ENCODE data around the gene UBE2Z.
"Not testable (repeated sequence)": the region's sequence is repeated elsewhere in the genome, so short reads cannot be mapped to it uniquely, and the experiment has no call there.

The UBE2Z gene

DNA sequence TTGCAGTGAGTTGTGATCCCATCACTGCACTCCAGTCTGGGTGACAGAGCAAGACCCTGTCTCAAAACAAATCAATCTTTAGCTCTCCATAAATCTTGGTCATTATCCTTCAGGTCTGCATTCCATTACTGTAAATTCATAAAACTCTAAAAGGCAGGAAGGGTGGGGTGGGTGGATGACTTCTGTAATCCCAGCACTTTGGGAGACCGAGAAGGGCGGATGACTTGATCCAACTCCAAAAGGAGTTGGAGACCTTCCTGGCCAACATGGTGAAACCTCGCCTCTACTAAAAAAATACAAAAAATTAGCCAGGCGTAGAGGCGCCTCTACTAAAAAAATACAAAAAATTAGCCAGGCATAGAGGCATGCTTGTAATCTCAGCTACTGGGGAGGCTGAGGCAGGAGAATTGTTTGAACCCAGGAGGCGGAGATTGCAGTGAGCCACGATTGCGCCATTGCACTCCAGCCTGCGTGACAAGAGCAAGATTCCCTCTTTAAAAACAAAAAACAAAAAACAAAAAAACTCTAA, 2.2 kb upstream of the UBE2Z start:
- no peak for DNase-seq

DNA sequence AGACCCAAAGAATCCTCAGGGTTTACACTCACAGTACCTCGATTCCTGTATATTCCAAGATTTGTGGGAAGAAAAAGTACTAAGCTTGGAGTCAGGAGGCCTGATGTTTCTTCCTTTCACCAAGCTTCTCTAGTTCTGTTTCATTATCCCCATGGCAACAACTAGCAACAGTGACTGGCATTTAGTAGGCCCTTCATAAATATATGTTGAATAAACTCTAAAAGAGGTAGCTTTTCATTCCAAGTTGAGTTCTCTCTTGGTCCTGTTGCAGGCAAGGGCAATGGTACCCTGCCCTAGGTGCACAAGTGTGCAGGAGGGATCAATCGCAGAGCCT, 527 bp upstream of the UBE2Z start:
- DNase-seq, result no peak

DNA sequence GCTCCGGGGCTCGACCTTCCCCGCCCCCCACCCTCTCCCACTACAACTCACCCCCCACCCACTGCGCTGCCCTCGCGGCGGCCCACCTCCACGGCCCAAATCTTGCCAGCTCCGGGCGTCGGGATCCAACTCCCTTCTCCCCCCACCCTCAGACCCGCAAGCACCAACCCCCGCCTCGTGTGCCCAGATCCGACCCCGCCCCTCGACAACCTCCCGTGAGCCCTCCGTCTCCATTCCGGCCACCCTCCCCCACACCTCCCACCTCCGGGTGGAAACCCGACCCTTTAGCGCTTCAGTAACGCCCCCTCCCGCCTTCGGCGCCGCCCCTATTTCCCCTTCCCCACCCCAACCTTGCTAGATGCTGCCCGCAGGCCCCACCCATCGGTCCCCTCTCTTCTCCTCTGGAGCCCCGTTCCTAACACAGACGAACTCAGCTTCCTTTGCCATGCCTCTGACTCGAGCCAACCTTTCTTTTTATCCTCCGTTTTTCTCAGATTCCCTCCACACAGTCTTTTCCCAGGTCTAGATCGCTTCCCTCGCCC, 717 bp downstream of the UBE2Z start:
- DNase-seq, result peak; percentile 93

DNA sequence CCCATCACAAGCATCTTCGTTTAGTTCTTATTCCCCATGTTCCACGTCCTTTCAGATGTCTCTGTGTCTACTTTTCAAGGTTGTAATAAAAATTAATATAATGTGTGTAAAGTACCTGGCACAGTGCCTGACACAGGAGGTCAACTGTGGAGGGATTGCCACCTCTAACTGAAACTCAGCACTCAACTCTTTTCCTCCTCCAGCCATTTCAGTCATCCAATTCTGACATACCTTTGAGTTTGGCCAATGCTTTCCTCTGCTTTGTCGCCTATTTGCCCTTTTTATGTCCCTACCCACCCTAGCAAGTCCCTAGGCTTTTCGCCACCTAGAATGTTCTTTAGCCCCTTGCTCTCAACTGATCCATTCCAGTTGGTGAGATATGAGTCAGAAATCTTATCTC, 1.6 kb downstream of the UBE2Z start:
- peak; percentile 40 for DNase-seq

DNA sequence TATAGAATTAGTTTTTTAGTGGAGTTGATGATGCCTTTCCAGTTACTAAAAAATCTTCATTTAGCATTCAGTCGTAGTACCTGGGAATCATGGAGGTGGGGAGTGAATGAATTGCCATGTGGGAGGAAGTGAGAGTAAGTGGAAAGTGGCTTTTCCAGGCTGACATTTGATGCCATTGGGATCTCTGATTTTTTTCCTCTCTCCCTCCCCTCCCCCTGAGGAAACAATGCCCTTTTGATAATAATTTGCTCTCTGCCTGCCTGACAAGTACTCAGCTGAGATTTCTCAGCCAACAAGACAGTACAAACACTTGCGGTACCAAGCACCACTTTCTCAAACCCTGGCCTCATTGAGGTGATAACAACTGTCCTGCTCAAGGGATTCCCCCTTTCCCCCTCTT, 2.2 kb downstream of the UBE2Z start:
- DNase-seq, result no peak

DNA sequence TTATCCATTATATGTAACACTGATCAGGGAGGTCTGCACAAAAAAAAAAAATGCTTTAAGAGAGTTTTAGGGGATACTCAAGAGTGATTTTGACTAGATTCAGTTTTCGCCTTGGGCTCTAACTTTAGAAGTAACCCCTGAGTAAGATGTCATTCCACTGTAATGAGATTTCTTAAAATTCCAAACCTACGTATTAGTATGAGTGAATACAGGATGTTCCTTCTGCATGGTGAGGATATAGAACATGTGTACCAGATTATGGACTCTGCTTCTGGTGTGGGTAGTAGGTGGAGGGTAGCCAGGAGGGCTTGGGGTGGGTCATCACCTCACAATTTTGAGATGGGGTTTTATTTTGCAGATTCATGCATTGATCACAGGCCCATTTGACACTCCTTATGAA, 4.3 kb downstream of the UBE2Z start:
- DNase-seq, result no peak

DNA sequence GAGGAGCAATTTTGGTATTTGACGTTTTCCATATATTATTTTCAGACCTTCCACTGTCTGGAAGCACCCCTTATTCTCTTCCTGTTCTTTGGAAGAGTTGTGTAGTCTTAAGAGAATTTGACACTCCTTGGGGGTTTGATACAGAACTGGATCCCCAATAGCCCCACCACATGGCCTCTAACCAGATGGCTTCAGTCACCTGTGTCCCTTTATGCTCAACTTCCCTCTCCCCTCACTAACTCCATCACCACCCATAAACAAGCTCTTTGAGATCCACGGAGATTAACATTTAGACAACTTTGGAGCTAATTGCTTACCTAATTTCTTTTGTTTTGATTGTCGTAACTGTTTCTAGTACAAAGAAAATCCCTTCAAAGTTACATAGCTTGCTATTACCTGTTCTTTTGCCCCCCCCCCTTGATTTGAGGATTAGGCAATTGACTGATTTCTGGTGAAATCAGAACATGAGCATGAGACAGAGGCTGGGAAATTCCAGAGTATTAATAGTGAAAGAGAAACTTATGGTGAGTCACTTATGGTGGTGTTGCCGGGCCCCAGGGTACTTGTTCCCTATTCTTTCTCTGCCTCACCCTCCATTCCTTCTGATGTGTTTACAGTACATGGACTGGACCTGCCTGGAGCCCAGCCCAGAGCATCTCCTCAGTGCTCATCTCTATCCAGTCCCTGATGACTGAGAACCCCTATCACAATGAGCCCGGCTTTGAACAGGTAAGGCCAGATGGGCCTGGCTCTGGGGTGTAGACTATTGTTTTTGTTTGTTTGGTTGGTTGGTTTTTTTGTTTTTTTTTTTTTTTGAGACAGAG, 7.5 kb downstream of the UBE2Z start:
- DNase-seq, result peak; percentile 21

DNA sequence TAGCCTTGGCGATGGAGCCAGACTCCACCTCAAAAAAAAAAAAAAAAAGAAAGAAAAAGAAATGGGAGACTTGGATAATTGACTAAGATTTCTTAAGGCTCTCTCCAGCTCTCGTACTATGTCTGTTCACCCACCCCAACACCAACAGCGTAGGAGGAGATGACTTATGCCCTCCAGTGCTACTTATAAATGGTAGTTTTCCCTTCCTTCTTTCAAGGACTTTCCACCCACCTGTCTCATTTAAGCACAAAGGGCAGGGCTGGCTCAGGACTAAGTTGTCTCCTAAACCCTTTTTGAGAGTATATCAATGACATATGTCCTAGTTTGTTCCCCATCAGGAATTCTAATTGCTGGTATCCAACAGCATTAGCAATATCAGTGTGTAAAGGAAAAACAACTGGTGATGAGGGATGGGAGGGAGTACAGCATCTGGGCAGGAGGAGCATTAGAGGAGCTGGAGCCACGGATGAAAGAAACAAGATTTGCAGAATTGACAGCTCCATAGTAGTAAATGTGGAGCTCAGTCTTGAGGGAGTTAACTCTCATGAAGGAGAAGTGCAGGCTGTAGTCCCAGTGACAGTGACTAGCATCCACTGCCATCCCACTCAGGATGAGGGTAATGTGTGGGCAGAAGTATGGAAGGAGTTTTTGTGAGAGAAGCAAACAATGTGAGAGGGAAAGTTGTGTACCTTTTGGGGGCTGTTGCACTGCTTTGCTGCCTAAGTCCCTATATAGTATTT, 17.2 kb downstream of the UBE2Z start:
- DNase-seq, result no peak

DNA sequence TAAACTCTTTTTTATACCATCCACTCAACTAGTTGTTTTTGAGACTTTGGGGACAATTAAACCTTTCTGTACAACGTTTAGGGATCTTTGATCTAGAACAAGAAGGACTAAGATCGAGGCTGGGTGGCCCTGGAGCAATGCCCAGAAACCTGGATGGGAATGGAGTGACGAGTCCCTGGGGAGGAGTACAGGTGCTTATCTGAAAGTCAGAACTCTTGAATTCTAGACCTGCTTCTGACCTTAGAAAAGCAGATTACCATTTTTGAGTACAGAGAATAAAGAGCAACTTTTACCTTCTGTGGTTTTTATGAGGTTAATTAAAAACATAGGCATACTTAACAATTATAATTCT, 17.8 kb downstream of the UBE2Z start:
- DNase-seq, result no peak

DNA sequence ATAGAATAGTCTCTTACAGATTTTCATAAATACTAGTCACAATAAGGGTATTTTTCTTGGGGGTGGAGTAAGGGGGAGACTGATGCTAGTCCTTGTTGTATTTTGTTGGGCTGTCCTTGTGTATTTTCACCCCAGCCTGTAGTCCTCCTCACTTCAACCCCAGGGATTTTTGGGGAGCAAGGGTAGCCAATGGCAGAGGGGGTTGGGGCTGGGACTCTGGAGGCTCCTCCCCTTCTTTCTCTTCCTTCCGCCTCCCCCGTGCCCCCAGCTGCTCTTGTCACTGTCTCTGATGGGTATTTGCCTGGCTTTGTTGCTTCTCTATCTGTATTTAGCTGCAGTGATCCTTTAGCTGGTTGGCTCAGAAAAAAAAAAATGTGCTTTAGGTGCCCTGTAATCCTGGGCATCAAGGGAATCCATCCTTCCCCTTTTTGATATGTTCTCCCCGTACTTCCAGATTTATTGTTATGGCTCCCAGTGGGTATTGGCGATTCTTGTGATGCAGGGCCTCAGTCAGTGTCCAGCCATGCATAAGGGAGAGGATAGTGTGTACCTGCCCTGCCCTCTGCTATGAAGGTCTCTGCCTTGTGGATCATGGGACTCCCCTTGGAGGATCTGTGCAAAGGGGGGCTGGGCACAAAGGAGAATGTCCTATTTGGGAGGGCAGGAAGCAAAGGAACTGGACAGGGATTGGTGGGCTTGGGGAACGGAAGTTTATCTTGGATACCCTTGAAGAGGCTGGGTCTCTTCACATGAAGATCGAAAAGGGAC, 20.0 kb downstream of the UBE2Z start:
- DNase-seq, result no peak

DNA sequence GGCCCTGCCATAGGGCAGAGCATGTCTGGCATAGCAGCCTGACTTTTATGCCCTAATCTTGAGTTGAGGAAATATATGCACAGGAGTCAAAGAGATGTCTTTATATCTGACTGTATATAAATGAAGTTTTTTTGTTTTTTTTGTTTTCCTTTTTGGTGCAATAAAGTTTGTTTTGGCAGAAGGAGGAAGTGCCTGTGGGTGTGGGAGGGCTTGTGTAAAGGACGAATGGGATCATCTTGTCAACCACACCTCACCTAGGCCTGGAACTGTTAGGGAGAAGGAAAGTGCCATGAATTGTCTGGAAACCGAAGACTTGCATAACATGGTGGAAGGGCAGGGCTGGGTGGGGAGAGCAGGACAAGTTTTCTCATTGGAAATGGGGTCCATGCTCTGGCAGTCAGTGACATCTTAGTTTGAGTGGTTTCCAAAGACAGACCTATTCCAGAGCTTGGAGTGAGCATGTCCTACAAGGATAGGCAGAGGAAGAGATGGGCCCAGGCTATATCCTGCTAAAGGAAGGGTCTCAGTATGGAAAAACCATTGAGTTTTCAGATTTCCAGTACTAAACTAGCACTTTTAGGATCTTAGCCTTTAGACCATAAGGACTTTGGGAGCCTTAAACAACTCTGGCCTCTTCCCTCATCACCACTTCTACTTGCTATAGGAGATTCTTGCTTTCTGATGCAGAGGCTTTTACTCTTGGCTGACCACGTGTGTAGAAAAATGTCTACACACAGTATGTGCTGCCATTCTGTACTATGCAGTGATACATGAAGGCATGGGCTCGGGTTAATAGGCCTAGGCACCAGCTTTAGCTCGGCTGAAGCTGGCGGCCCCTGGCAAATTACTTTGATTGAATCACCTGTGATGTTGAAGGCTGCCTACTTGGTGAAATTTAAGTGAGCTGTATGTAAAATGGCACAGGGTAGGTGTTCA, 20.9 kb downstream of the UBE2Z start:
- no peak for DNase-seq

DNA sequence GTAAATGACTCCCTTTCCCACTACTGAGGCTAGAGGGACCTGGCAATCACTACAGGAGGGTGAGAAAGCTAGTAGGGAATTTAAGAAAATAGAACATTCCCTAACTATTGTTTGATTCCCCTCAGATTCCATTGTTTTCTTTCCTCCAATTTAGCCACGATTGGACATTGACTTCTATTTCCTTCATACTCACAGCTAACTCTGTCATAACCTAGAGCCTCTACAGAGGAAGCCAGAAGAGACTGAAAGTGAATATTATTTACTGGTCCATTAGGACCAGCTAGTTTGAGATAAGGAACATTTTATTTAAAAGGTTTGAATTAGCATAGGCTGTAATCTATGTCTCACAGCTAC, 21.6 kb downstream of the UBE2Z start:
- no peak for DNase-seq

DNA sequence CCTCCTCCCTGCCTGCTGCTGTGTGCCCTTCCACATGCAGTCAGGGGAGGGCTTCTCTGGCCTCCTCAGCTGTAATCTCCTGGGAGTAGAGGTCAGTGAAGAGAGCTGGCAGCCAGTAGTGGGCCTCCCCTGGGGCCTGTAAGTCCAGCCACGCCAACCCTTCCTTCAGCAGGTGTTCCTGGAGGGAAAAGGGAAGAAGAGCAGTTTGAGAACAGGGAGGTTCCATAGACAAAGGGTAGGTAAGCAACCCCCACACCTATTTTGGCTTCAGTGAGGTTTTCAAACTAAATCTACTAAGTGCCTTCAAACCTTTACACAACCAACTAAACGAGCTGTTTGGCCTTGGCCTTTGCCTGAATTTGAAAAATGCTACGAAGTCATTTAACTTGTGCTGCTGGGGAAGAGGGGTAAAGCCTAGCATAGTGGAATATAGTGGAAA, 22.2 kb downstream of the UBE2Z start:
- DNase-seq, result peak; percentile 17

DNA sequence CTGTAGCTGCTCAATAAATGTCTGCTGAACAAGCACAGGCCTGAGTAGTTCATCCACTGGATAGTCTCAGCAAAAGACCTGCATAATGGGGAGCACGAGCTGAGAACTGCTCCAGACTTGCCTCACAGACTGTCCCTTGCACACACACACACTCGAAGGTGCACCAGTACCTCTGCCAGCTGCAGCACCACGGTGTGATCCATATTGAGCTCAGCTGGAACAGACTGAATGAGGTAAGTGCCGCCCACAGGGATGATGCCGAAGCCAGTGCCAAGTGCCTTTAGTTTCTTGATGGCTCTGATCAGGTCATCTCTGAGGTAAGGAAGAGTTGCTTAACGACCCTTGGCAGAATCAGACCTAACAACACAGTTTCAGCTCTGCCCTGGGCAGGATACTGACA, 24.8 kb downstream of the UBE2Z start:
- DNase-seq, result no peak

DNA sequence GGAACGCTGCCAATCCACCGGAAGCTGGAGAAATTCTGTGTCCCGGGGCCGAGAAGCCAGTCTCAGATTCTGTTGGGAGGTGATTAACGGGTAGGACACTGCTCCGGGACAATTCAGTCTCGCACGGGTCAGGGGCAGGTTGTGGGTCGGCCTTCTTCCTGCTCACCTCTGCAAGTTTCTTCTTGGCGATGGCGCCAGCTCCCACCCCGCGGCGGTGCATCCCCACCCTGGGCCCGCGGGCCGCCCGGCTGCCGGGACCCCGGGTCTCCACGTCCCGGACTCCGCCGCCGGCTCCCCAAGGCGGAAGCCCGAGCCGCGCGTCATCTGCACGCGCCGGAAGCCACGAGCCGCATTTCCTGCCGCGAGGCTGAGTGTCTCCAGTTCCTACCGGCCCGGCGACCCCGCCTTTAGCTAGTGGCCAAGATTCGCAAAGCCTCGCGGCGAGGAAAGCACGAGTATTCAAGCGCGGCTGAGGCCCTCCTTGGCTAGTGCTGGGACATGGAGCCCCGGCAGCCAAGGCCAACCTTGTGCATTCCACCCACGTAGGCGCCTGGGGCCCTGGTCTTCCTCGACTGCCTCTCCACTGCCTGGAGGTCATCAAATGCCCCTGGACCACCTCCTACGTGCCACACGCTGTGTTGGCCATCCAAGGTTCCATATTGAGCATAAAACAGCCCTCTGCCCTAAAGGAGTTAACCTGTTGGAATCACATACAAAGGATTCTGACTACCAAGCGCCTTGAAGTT, 36.5 kb downstream of the UBE2Z start, which contains the start of gene SNF8:
Gene SNF8 (minus strand): TSS at position 328 of the 746 bp plus-strand sequence. CDS start 108 bp downstream, at position 220.
- peak; percentile 95 for DNase-seq

DNA sequence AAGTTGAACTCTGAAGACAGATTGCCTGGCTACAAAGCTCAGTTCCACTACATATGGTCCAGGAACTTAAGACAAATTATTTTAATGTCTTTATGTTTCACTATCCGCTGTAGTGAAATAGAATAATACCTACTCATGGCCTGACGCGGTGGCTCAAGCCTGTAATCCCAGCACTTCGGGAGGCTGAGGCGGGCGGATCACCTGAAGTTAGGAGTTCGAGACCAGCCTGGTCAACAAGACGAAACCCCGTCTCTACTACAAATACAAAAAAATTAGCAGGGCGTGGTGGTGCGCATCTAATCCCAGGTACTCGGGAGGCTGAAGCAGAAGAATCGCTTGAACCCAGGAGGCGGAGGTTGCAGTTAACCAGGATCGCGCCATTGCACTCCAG, 37.0 kb downstream of the UBE2Z start:
- not testable (repeated sequence) for DNase-seq

DNA sequence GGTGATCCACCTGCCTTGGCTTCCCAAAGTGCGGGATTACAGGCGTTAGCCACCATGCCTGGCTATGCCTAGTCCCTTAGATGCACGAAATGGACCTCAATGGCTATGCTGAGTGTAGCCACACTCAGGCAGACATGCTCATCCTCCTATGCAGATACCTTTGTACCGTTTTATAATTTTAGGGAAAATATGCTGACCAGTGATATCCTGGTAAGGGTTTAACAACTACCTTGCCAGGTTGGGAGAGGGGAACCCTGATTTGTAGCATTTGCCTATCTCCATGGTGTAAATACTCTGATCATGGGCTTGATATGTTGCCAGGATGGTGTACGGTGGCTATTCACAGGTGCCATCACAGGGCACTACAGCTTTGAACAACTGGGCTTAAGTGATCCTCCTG, 43.4 kb downstream of the UBE2Z start:
- DNase-seq, result no peak

DNA sequence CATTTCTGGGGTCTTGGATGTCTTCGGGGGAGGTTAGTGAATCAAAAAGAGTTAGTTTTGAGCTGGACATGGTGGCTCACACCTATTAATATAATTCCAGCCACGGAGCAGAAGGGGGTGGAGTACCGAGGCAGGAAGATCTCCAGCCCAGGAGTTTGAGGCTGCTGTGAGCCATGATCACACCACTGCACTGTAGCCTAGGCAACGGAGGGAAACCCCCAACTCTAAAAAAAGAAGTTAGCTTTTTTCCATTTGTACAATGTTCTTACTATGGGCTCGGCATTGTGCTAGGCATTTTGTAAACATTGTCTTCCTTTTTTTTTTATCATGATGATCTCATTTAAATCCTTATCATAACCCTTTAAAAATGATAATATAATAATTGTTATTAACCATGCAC, 44.7 kb downstream of the UBE2Z start:
- DNase-seq, result no peak

DNA sequence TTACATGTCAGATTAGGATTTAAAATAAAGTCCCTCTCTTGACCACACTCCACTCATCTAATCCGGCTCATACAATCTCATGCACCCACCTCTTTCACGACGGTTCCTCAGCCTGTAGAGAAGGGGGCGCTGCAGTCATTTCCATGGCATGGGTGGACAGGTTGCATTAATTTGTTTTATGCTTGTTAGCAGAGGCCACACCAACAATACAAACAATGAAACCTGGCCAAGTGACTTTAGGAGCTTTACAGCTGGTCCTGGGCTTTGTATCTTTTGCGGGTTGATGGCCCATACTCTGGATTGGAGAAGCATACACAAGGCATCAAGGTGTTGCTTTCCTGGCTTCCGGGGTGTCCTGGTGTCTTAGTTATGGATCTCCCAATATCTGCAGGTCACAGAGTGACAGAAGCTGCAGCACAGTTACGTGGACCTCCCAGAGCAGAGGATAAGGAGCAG, 46.1 kb downstream of the UBE2Z start:
- DNase-seq, result peak; percentile 58

DNA sequence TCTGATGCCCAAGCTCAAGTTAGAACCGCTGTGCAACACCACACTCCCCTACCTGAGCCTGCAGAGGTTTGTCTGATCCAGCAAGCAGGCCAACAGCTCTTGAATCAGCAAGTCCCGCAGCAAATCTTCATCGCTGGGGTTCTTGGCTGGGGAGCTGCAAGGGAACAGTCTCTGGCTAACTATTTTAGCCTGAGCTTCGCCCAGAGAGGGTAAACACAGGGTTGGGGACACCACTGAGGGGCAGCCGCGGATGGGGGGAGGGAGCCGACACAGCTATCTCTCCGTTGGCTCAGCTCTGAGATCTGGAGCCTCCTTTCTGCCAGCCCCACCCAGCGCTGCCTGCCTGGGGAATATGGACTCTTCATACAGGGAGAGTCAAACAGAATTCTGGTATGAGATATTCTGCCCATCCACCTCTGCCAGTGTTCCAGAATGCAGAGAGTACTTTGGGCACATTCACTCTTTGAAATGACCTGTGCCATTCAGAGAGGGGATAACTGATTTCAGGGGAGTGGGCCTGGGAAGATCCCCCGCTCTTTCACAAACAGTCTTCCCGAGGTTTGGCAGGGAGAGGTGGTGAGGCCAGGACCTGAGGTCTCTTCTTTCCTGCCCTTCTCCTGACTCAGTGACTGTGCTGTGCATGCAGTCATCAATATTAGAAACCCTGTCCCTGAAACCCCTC, 52.8 kb downstream of the UBE2Z start:
- DNase-seq, result peak; percentile 24
